Inflammatory macrophage treated with lipopolysaccharide for 4 hours (primary cell): ENCODE results near the gene PRRC2B.
A peak's percentile ranks its signal among the peaks of the same experiment; 100 is the strongest.

Source experiments
- DNase-seq: peaks from one replicate; pipeline ENCODE4 v3.0.0-alpha.2; 2020

The PRRC2B gene

GRCh38 chr9:131522257-131523085 is 128.6 kb downstream of the PRRC2B start:
- no peak for DNase-seq

- DNase-seq, result no peak
Measured at GRCh38 chr9:131523086-131523388, 129.2 kb downstream of the PRRC2B start.

- DNase-seq, result no peak
Measured at GRCh38 chr9:131523451-131524435, 129.9 kb downstream of the PRRC2B start.

GRCh38 chr9:131524665-131525315 is 130.9 kb downstream of the PRRC2B start:
- no peak for DNase-seq

GRCh38 chr9:131525643-131526565 is 132.0 kb downstream of the PRRC2B start:
- DNase-seq, result no peak

- no peak for DNase-seq
Measured at GRCh38 chr9:131528186-131528585, 134.3 kb downstream of the PRRC2B start.

- no peak for DNase-seq
Measured at GRCh38 chr9:131528886-131529505, 135.1 kb downstream of the PRRC2B start.

GRCh38 chr9:131529597-131530545 is 136.0 kb downstream of the PRRC2B start:
- DNase-seq, result no peak

GRCh38 chr9:131530546-131530919 is 136.6 kb downstream of the PRRC2B start:
- peak; percentile 23 for DNase-seq

- peak; percentile 79 for DNase-seq
Measured at GRCh38 chr9:131530920-131531832, 137.3 kb downstream of the PRRC2B start, which contains the start of gene UCK1. Gene UCK1 (minus strand): TSS chr9:131531263. CDS start chr9:131531174, 89 bp downstream.

- DNase-seq, result no peak
Measured at GRCh38 chr9:131534721-131535237, 140.9 kb downstream of the PRRC2B start.

- DNase-seq, result no peak
Measured at GRCh38 chr9:131537946-131538345, 144.1 kb downstream of the PRRC2B start.

GRCh38 chr9:131539223-131539923 is 145.5 kb downstream of the PRRC2B start:
- DNase-seq, result no peak

GRCh38 chr9:131543141-131543540 is 149.3 kb downstream of the PRRC2B start:
- no peak for DNase-seq

- no peak for DNase-seq
Measured at GRCh38 chr9:131545003-131545785, 151.3 kb downstream of the PRRC2B start, which contains the start of gene PRRT1B. Gene PRRT1B (plus strand): TSS chr9:131545523. CDS start chr9:131545616, 93 bp downstream.

GRCh38 chr9:131545786-131546335 is 152.0 kb downstream of the PRRC2B start:
- DNase-seq, result no peak
